GM10847 (cell line): ENCODE measurements around the gene AK1.

Experiments used
- POLR2A ChIP-seq: IDR thresholded peaks from 2 replicates; pipeline ENCODE4 v1.6.1; 2011; ENCODE audit not compliant: insufficient read length; ENCODE audit errors: extremely low read depth

AK1 gene

GRCh38 chr9:127899128-127899943, 21.9 kb upstream of the AK1 start, which contains the start of gene ST6GALNAC6:
Gene ST6GALNAC6, minus strand, starts transcription at chr9:127899603. Its CDS starts 1,622 bp downstream, at chr9:127897981.
- TF ChIP-seq POLR2A, result peak; percentile 42

GRCh38 chr9:127898433-127899127, 21.1 kb upstream of the AK1 start:
- TF ChIP-seq POLR2A, result no peak

GRCh38 chr9:127897193-127897692, 19.8 kb upstream of the AK1 start:
- TF ChIP-seq POLR2A, result no peak

- TF ChIP-seq POLR2A, result no peak
These were observed 19.1 kb upstream of the AK1 start for GRCh38 chr9:127896395-127897192.

GRCh38 chr9:127895811-127896210, 18.3 kb upstream of the AK1 start:
- TF ChIP-seq POLR2A, result no peak

GRCh38 chr9:127893392-127893791, 15.9 kb upstream of the AK1 start:
- no peak for TF ChIP-seq POLR2A

- no peak for TF ChIP-seq POLR2A
These were observed 15.4 kb upstream of the AK1 start for GRCh38 chr9:127892831-127893230.

- TF ChIP-seq POLR2A, result no peak
These were observed 12.6 kb upstream of the AK1 start for GRCh38 chr9:127890053-127890452.

- TF ChIP-seq POLR2A, result no peak
These were observed 10.3 kb upstream of the AK1 start for GRCh38 chr9:127887792-127888191.

GRCh38 chr9:127886401-127886972, 9.0 kb upstream of the AK1 start:
- TF ChIP-seq POLR2A, result no peak

- no peak for TF ChIP-seq POLR2A
These were observed 8.2 kb upstream of the AK1 start for GRCh38 chr9:127885508-127886281.

- TF ChIP-seq POLR2A, result no peak
These were observed 7.6 kb upstream of the AK1 start for GRCh38 chr9:127884976-127885490.

GRCh38 chr9:127884427-127884911, 7.0 kb upstream of the AK1 start:
- no peak for TF ChIP-seq POLR2A

GRCh38 chr9:127883959-127884358, 6.5 kb upstream of the AK1 start:
- no peak for TF ChIP-seq POLR2A
